ENCODE data around the gene NIPAL3.
"Not testable (repeated sequence)": the region's sequence is repeated elsewhere in the genome, so short reads cannot be mapped to it uniquely, and the experiment has no call there.

Gene NIPAL3

DNA sequence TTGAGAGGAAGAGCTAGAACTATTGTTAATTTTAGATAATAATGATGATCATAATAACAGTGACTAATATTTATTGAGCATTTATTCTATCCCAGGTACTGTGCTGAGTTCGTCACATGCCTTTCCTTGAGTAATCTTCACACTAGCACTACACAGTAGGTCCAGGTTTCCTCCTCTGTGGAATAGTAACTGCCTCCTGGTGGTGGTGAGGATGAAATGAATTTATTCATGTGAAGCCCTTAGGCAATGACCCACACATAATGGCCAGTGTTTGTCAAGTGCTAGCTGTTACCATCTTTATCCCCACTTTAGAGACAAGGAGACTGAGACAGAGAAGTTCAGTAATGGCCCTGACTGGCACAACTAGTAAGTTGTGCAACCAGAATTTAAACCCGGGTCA, 5.9 kb downstream of the NIPAL3 start:
- DNase-seq (ENCODE audit: low read depth in 2 of 3, low spot score in 1 of 3), result no peak

GRCh38 chr1:24424207-24424606, 8.6 kb downstream of the NIPAL3 start:
- DNase-seq (ENCODE audit: low read depth in 2 of 3, low spot score in 1 of 3), result peak in 1 of 3 donors; percentile 20

- DNase-seq (ENCODE audit: low read depth in 2 of 3, low spot score in 1 of 3), result no peak
Observed at GRCh38 chr1:24424990-24425389, 9.4 kb downstream of the NIPAL3 start.

- no peak for DNase-seq (ENCODE audit: low read depth in 2 of 3, low spot score in 1 of 3)
Observed at GRCh38 chr1:24425441-24425840, 9.8 kb downstream of the NIPAL3 start.

GRCh38 chr1:24425922-24426321, 10.3 kb downstream of the NIPAL3 start:
- no peak for DNase-seq (ENCODE audit: low read depth in 2 of 3, low spot score in 1 of 3)

- no peak for DNase-seq (ENCODE audit: low read depth in 2 of 3, low spot score in 1 of 3)
Observed at GRCh38 chr1:24426744-24427544, 11.3 kb downstream of the NIPAL3 start.

DNA sequence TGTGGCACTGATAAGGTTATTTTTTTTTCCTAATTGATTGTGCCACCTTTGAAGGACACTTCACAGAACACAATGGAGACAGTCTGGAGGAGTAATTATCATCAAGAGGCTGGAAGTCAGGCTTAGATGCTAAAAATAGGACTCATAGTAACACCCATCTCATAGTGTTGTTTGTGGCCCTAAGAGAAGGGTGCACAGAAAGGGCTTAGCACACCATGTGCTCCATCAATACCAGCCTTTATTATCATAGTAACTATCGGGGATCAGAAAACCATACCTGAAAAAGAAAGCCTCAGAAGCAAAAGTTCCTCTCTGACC, 11.9 kb downstream of the NIPAL3 start:
- DNase-seq (ENCODE audit: low read depth in 2 of 3, low spot score in 1 of 3), result no peak

DNA sequence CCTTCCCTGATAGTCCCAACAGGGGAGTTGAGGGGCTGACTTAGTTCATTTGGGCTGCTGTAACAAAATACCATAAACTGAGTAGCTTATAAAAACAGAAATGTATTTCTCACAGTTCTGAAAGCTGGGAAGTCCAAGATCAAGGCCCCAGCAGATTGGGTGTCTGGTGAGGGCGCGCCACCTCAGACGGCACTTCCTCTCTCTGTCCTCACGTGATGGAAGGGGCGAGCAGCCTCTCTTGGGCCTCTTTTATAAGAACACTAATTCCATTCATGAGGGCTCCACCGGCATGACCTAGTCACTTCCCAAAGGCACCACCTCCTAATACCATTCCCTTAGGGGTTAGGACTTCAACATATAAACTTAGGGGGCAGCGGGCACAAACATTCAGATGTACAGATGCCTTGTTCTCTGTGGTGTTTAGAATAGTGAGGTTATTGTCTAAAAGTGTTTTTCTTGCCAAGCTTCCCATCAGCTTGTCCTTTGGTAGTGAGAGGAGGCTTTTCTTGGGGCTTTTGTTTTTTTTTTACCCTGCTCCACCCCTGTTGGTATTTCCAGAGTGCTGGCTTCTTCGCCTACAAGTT, 20.3 kb downstream of the NIPAL3 start:
- no peak for DNase-seq (ENCODE audit: low read depth in 2 of 3, low spot score in 1 of 3)

GRCh38 chr1:24437631-24438396, 22.2 kb downstream of the NIPAL3 start:
- DNase-seq (ENCODE audit: low read depth in 2 of 3, low spot score in 1 of 3), result no peak

GRCh38 chr1:24438423-24438901, 22.9 kb downstream of the NIPAL3 start:
- DNase-seq (ENCODE audit: low read depth in 2 of 3, low spot score in 1 of 3), result no peak

DNA sequence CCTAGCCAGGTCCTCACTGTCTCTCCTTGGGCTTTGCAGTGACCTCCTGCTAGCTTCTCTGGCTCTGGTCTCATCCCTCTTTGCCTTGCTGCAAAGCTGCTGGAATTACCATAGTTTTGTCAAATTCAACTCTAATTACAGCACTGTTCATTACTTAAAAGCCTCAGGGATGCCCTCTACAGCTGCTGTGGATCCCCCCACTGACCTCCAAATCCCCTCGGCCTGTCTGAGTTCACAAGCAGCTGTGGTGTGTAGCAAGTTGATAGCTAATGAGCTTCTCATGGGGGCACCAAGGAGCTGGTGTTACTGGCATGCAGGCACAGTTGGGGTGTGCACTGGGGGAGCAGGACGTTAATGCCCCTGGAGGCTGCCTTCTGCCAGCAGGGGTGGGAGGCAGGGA, 24.8 kb downstream of the NIPAL3 start:
- no peak for DNase-seq (ENCODE audit: low read depth in 2 of 3, low spot score in 1 of 3)

DNA sequence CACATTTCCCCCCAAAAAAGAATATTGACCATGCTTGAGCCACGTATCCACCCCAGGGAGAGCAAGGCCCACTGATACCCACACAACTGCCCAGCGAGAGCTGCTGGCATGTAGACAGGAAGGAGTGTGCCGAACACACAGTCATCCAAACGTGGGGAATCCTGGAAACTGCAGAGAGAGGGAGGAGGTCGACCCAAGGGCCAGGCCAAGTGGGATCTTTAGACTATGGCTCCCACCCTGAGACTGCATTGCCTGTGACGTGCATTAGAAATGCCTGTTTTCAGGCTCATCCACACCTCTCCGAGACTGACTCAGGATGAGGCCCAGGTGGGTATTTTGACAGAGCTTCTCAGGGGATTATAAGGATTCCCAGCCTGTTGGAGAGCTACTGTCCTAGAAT, 25.9 kb downstream of the NIPAL3 start:
- DNase-seq (ENCODE audit: low read depth in 2 of 3, low spot score in 1 of 3), result no peak

DNA sequence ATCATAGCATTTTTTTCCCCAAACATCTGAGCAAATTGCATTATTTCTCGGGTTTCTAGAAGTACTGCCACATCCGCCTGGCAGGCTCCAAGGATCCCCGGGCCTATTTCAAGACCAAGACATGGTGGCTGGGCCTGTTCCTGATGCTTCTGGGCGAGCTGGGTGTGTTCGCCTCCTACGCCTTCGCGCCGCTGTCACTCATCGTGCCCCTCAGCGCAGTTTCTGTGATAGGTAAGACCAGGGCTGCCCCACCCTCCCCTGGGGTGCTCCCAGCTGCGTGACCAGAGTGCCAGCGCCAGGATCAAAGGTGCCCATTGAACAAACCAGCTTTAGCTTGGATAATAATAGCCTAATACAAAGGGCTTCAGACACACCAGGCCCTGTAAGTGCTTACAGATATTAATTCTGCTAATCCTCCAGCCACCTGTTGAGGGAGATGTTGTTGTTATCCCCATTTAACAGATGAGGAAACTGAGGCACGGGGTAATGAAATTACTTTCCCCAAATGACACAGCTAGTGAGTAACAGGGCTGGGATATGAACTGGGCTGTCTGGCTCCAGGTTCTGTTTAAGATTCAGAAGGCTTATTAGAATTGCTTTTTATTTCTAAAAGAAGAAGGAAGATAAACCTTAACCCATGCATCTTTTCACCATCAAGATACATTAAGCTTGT, 26.5 kb downstream of the NIPAL3 start:
- no peak for DNase-seq (ENCODE audit: low read depth in 2 of 3, low spot score in 1 of 3)

DNA sequence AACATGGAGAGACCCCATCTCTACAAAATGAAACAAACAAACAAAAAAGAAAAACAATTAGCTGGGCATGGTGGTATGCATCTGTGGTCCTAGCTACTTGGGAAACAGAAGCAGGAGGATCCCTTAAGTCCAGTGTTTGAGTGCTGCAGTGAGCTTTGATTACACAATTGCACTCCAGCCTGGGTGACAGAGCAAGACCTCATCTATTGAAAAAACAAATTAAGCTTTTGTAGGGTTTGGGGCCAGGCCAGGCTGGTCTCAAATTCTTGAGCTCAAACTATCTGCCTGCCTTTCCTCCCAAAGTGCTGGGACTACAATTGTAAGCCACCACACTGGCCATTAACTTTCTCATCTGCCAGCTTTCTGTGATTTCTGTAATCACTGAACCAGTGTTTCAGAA, 27.2 kb downstream of the NIPAL3 start:
- no peak for DNase-seq (ENCODE audit: low read depth in 2 of 3, low spot score in 1 of 3)

DNA sequence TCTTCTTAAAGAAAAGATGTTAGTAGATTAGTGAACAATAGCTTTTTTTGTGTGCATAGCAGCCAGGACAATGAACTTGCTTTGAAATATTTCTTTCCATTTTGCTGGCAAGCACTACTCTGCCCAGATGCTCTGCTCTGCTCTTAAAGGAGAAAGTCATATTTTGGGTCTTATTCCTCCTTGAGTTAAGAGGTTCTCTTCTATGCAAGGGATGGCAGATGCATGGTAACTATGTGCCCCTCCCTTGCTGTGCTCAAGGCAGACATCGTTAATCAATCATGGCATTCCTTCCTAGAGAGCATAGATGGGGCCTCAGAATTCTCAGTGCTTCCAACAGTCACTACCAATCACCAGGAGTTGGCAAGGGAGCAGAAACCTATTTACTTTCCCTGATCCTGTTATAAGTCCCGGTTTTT, 27.6 kb downstream of the NIPAL3 start:
- DNase-seq (ENCODE audit: low read depth in 2 of 3, low spot score in 1 of 3), result no peak

DNA sequence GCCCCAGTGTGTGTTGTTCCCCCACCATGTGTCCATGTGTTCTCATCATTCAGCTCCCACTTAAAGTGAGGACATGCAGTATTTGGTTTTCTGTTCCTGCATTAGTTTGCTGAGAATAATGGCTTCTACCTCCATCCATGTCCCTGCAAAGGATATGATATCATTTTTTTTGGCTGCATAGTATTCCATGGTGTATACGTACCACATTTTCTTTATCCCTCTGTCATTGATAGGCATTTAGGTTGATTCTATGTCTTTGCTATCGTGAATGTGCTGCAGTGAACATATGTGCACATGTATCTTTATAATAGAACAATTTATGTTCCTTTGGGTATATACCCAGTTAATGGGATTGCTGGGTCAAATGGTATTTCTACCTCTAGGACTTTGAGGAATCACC, 30.8 kb downstream of the NIPAL3 start:
- not testable (repeated sequence) for DNase-seq (ENCODE audit: low read depth in 2 of 3, low spot score in 1 of 3)

DNA sequence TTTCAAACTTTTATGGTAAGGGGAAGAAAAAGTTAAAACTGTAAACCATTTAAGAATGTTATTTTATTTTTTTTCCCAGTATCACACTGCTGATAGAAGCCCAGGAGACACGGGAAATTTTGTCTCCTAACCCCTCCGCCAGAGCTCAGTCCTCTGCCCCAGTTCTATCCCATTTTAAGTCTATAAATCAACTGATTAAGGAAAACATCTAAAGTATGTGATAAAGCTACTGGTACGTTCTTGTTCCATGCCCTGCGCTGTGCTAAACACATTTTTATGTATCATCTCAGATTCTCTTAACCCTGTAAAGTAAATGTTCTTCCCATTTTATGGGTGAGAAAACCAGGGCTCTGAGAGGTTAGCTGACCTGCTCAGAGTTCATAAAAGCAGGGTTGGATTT, 34.7 kb downstream of the NIPAL3 start:
- no peak for DNase-seq (ENCODE audit: low read depth in 2 of 3, low spot score in 1 of 3)

- DNase-seq (ENCODE audit: low read depth in 2 of 3, low spot score in 1 of 3), result no peak
Observed at GRCh38 chr1:24450857-24451397, 35.3 kb downstream of the NIPAL3 start.

DNA sequence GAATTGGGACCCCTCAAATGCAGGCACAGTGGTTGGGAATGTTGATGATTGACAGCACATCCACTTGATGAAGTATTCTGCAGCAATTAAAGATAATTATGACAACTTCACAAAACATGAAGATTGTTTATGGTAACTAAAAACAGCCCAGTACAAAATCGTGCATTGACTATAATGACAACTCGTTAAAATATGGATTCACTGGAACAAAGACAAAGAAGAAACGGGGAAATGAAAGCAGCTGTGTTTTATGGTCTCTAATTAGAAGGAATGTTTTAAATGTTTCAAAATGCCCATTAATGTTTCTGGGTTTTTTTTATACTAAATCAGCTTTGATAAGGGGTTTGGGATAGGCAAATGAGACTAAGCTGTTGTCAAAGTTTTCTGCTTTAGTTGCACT, 36.1 kb downstream of the NIPAL3 start:
- DNase-seq (ENCODE audit: low read depth in 2 of 3, low spot score in 1 of 3), result no peak

DNA sequence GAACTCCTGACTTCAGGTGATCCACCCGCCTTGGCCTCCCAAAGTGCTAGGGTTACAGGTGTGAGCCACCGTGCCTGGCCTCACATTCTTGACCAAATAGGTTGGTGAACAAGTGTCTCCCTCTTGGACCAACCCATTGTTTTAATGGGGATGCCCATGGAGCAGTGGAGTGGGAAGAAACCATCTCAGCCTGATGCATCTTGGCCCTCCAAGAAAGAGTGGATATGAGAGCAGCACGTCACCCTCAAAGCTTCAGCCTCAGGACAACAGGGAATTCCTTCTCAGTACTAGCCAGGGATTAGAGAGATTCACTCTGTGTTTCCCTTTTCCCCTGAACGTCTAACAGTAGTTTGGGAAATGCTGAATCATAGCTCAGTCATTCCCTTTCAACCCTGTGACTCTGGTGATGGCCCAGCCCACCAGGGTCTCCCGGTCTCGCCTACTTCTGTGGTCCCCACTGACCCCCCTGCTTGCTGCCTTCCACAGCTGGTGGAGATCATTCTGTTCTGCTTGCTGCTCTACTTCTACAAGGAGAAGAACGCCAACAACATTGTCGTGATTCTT, 37.4 kb downstream of the NIPAL3 start:
- DNase-seq (ENCODE audit: low read depth in 2 of 3, low spot score in 1 of 3), result no peak

- no peak for DNase-seq (ENCODE audit: low read depth in 2 of 3, low spot score in 1 of 3)
Observed at GRCh38 chr1:24454673-24455072, 39.1 kb downstream of the NIPAL3 start.
